Upper lobe of left lung (tissue), 6 donors: ENCODE results near the gene POLR1H. TPM values are rescaled to one million over a fixed set of nuclear protein-coding genes. Genes with fewer than 3 reads are reported as not detected.

ENCODE experiments used
- ATAC-seq, 2 donors: fragments of 200-7000 bp; cut with Tn5 transposase; one replicate each; pipeline ENCODE4 v1.9.1; 2022; ENCODE audit warnings: mild to moderate bottlenecking in 2 of 2, moderate library complexity in 2 of 2; ENCODE audit not compliant: low FRiP score in 2 of 2
- DNase-seq, 2 donors: peaks; one replicate each; pipeline ENCODE4 v3.0.0-alpha.2; 2019 to 2020
- H3K27ac ChIP-seq, 4 donors: fragments of 200-600 bp; sonication (generic); one replicate each; pipeline ENCODE4 v1.5.1; 2016 to 2019
- H3K27me3 ChIP-seq, 4 donors: fragments of 200-600 bp; sonication (generic); one replicate each; pipeline ENCODE4 v1.5.1; 2017 to 2019
- H3K36me3 ChIP-seq, 4 donors: fragments of 200-600 bp; sonication (generic); one replicate each; pipeline ENCODE4 v1.5.1; 2016 to 2019
- H3K4me1 ChIP-seq, 4 donors: fragments of 200-600 bp; sonication (generic); one replicate each; pipeline ENCODE4 v1.5.1; 2018 to 2019
- H3K4me3 ChIP-seq, 4 donors: fragments of 200-600 bp; sonication (generic); one replicate each; pipeline ENCODE4 v1.5.1; 2017 to 2019; ENCODE audit warnings: mild to moderate bottlenecking in 2 of 4, moderate library complexity in 1 of 4
- H3K9me3 ChIP-seq, 4 donors: fragments of 200-600 bp; sonication (generic); one replicate each; pipeline ENCODE4 v1.5.1; 2018 to 2019
- EP300 ChIP-seq, 4 donors: sonication (generic); formaldehyde crosslinking; IDR thresholded peaks; one replicate each; pipeline ENCODE4 v1.5.1; 2017; ENCODE audit warnings: antibody characterized with exemption in 4 of 4, control low read depth in 2 of 4
- POLR2A ChIP-seq, 4 donors: fragments of 450-650 bp; IDR thresholded peaks; one replicate each; pipeline ENCODE4 v1.5.1; 2016 to 2017; ENCODE audit warnings: antibody characterized with exemption in 4 of 4, mild to moderate bottlenecking in 2 of 4
- POLR2AphosphoS5 ChIP-seq, 2 donors: sonication (generic); formaldehyde crosslinking; IDR thresholded peaks; one replicate each; pipeline ENCODE4 v1.5.1; 2017; ENCODE audit warnings: antibody characterized with exemption in 2 of 2
- WGBS, 2 donors: methylation state at CpG; one replicate each; pipeline ENCODE4 v1.1.5; 2017 to 2018; 5-methylcytosine and 5-hydroxymethylcytosine counted together
- total RNA-seq, 6 donors: library from RNA; depleted of rRNA in 4 of 6; stranded (reverse); fragments of >200 nt in 4 of 6; gene quantifications; one replicate each; pipeline versions ENCODE4 v1.1.0 to v1.2.1, GENCODE V29; 2016 to 2021
- TF ChIP-seq, protein P1 (sequence below), 6 experiments: fragments of 450-650 bp in 4 of 6; fragments of 200-600 bp in 2 of 6; sonication (generic) in 2 of 6; IDR thresholded peaks; one replicate each; pipeline ENCODE4 v1.5.1; 2016 to 2019; ENCODE audit warnings: antibody characterized with exemption in 6 of 6
- donor health status: DM: no; HTN: no; CAD: no; lungs with moderate emphysema.
- donor health status: DM: no; HTN: yes; CAD: no; lungs with severe emphysema.

Gene POLR1H, protein sequence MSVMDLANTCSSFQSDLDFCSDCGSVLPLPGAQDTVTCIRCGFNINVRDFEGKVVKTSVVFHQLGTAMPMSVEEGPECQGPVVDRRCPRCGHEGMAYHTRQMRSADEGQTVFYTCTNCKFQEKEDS
- total RNA-seq, result 10 to 100 TPM; 14.9 to 23.6 (median 19.7) TPM

DNA sequence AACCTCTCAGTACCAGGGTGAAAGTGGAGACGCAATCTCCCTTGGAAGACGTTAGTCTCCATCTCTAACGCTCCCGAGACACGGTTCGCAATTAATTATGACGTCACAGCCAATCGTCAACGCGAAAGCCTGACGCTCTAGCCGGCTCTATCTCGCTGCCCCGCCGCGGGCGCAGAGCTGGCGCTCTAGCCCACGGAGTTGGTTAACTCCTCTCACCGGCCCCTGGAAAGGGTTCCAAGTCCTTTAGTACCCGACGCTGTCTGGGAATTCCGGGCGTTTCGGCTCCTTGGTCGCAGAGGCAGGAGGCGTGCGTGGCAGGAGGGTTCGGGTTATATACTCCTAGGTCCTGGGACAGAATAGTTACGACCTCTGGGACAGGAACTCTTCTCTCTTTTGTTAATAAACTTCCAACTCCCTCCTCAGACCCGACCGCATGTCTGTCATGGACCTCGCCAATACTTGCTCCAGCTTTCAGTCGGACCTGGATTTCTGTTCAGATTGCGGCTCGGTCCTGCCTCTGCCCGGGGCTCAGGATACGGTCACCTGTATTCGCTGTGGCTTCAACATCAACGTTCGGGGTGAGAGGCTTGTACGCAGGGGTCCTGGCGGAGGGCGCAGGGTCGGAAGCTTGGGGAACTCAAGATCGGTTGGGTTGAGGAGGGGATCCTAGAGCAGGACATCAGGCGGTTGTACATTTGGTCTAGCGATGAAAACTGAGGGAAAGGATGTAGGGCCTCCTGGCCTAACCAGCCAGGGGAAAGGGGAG, at the start of gene POLR1H:
Gene POLR1H (plus strand): TSS at position 174 of the 766 bp plus-strand sequence. CDS start 260 bp downstream, at position 434.
- ATAC-seq (peak; percentile 98 to 99), DNase-seq (peak; percentile 95 to 97)
- Histone ChIP-seq H3K36me3 (peaks cover 0 to 18% (median 2%) of the 10 kb centered on the region in 4 donors), H3K27me3 (no peaks in the 10 kb centered on the region), H3K4me3 (peak within 1 kb of the TSS; percentile 74 to 95 (median 82)), H3K27ac (peak within 1 kb of the TSS; percentile 86 to 92 (median 89)), H3K4me1 (peaks cover 19 to 28% (median 23%) of the 10 kb centered on the region in 4 donors), H3K9me3 (no peaks in the 10 kb centered on the region)
- TF ChIP-seq EP300 (IDR thresholded peaks at IDR 0.05) (no peak), POLR2AphosphoS5 (IDR thresholded peaks at IDR 0.05) (peak; percentile 94 to 95), POLR2A (IDR thresholded peaks at IDR 0.05) (peak in 3 of 4 donors; percentile 72 to 94 (median 93))
- TF ChIP-seq, protein P1, sequence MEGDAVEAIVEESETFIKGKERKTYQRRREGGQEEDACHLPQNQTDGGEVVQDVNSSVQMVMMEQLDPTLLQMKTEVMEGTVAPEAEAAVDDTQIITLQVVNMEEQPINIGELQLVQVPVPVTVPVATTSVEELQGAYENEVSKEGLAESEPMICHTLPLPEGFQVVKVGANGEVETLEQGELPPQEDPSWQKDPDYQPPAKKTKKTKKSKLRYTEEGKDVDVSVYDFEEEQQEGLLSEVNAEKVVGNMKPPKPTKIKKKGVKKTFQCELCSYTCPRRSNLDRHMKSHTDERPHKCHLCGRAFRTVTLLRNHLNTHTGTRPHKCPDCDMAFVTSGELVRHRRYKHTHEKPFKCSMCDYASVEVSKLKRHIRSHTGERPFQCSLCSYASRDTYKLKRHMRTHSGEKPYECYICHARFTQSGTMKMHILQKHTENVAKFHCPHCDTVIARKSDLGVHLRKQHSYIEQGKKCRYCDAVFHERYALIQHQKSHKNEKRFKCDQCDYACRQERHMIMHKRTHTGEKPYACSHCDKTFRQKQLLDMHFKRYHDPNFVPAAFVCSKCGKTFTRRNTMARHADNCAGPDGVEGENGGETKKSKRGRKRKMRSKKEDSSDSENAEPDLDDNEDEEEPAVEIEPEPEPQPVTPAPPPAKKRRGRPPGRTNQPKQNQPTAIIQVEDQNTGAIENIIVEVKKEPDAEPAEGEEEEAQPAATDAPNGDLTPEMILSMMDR (IDR thresholded peaks at IDR 0.05), result peak in 1 of 6 experiments; percentile 15
- WGBS, 2 donors, result 0 to 1% methylated on average over 27 to 48 of the region's 48 CpGs

DNA sequence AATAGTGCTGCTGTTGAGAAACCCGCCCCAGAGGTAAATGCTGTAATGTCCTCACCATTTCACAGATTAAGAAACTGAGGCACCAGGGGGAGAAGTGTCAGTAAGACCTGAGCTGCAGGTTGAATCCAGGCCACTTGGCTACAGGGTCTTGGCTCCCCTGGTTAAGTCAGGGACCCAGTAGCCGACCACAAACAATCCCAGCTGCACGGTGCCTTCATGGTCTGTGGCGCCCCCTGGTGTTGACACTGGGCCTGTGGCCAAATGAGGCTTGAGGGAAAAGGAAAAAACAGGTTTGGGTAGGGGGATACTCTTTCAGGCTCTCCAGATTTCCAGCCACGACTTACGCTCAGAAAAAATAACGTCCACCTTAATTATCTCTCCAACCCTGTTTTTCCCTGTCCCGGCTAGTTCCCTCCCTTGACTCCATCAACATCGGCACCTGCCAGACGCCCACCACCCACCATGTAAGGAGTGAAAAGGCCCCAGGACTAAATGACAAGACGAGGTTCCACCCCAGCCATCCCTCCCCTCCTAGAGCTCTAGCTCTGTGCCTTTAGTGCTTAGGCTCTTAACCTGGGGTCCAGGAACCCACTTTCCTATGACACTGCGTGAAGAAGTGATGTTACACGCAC, 47.7 kb upstream of the POLR1H start:
- 58 to 63% methylated on average over 12 to 13 of the region's 13 CpGs for WGBS, 2 donors
- Histone ChIP-seq H3K27me3 (no peaks in the 10 kb centered on the region), H3K4me3 (no peak overlapping the region), H3K9me3 (no peaks in the 10 kb centered on the region), H3K36me3 (no peaks in the 10 kb centered on the region), H3K4me1 (no peaks in the 10 kb centered on the region), H3K27ac (no peak overlapping the region)
- TF ChIP-seq POLR2AphosphoS5 (IDR thresholded peaks at IDR 0.05) (no peak), POLR2A (IDR thresholded peaks at IDR 0.05) (no peak)
- TF ChIP-seq, protein P1 (IDR thresholded peaks at IDR 0.05), result peak in 4 of 6 experiments; percentile 46 to 90 (median 64)
- no peak for DNase-seq
- peak in 1 of 2 donors; percentile 73 for ATAC-seq

DNA sequence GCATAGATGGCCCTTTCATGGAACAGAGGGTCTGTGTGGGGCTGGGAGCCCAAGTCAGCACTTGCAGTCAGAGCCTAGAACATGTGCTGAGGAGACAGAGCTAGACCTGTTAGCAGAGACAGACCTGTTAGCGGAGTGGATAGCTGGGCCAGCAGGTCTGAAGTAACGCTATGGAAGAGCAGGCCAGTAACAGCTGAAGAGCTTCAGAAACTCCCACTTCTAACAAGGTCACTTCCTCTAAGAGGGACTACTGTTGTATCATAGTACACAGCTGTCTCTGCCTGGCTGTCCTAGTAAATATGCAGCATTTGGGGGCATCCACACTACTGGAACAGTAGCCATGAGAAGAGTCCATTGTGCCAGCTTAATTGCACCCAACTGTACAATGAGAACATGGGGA, 41.2 kb upstream of the POLR1H start:
- TF ChIP-seq, protein P1 (IDR thresholded peaks at IDR 0.05), result no peak
- no peak for TF ChIP-seq POLR2AphosphoS5 (IDR thresholded peaks at IDR 0.05)
- no peak for TF ChIP-seq EP300 (IDR thresholded peaks at IDR 0.05)
- TF ChIP-seq POLR2A (IDR thresholded peaks at IDR 0.05), result no peak
- H3K9me3 ChIP-seq, result no peaks in the 10 kb centered on the region
- no peaks in the 10 kb centered on the region for H3K4me1 ChIP-seq
- H3K27ac ChIP-seq, result no peak overlapping the region
- no peak overlapping the region for H3K4me3 ChIP-seq
- ATAC-seq (no peak), DNase-seq (no peak)
- H3K36me3 ChIP-seq, result peaks cover 0 to 7% (median 0%) of the 10 kb centered on the region in 4 donors
- no peaks in the 10 kb centered on the region for H3K27me3 ChIP-seq
- WGBS, 2 donors, result 95% methylated on average over 2 of the region's 2 CpGs; no CpG with 5 or more reads in 1 of the 2 donors

DNA sequence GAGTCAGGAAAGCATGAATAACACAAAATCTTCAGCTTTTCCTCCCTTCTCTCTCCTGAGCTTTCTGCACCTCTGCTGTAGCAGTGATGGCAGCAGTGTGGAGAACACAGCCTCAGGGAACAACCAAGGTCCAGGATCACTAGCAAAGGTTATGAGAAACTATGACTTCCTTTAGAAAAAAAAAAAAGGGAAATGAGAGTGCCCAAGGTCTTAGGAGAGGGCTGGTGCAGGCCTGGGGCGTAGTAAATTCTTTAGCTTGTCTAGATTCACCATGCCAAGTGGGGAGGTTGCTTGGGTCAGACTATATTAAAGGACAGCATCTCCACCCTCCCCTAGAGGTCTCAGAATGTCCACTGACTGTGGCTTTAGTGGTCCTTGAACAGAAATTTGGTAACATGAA, 40.4 kb upstream of the POLR1H start:
- Histone ChIP-seq H3K27me3 (no peaks in the 10 kb centered on the region), H3K27ac (no peak overlapping the region), H3K9me3 (no peaks in the 10 kb centered on the region), H3K36me3 (peaks cover 0 to 7% (median 0%) of the 10 kb centered on the region in 4 donors), H3K4me3 (no peak overlapping the region), H3K4me1 (no peaks in the 10 kb centered on the region)
- TF ChIP-seq EP300 (IDR thresholded peaks at IDR 0.05) (no peak), POLR2AphosphoS5 (IDR thresholded peaks at IDR 0.05) (no peak), POLR2A (IDR thresholded peaks at IDR 0.05) (no peak)
- TF ChIP-seq, protein P1 (IDR thresholded peaks at IDR 0.05), result no peak
- DNase-seq (no peak), ATAC-seq (no peak)
- WGBS, 2 donors, result 73 to 78% methylated on average over 1 of the region's 1 CpG
